ENCODE results near the gene ATN1.

- TF ChIP-seq CTCF (conservative IDR thresholded peaks at IDR 0.05 in 1 of 2, IDR thresholded peaks at IDR 0.05 in 1 of 2; ENCODE audit: low read depth in 1 of 2, low read length in 2 of 2): no peak
- no peak for TF ChIP-seq EZH2 (IDR thresholded peaks at IDR 0.05; ENCODE audit: low read length, missing control alignments)
Measured at GRCh38 chr12:6987956-6988553, 60.3 kb downstream of the ATN1 start.

Data from fibroblast of lung (primary cell).